GM12865 (cell line): ENCODE measurements around the gene CEPT1.

ENCODE experiments used
- DNase-seq: peaks from one replicate; pipeline ENCODE4 v3.0.0; 2010; ENCODE audit warnings: low read depth
- H3K4me3 ChIP-seq: 2 replicates; pipeline ENCODE4 v1.5.1; 2011; ENCODE audit warnings: mild to moderate bottlenecking, low read depth, low read length, control low read depth
- TF ChIP-seq, protein P1 (sequence below): IDR thresholded peaks from 2 replicates; pipeline ENCODE4 v1.5.1; 2011; ENCODE audit warnings: low read length, control low read depth, low read depth, inconsistent platforms; ENCODE audit not compliant: insufficient read depth; ENCODE audit errors: missing control alignments

Gene CEPT1

DNA sequence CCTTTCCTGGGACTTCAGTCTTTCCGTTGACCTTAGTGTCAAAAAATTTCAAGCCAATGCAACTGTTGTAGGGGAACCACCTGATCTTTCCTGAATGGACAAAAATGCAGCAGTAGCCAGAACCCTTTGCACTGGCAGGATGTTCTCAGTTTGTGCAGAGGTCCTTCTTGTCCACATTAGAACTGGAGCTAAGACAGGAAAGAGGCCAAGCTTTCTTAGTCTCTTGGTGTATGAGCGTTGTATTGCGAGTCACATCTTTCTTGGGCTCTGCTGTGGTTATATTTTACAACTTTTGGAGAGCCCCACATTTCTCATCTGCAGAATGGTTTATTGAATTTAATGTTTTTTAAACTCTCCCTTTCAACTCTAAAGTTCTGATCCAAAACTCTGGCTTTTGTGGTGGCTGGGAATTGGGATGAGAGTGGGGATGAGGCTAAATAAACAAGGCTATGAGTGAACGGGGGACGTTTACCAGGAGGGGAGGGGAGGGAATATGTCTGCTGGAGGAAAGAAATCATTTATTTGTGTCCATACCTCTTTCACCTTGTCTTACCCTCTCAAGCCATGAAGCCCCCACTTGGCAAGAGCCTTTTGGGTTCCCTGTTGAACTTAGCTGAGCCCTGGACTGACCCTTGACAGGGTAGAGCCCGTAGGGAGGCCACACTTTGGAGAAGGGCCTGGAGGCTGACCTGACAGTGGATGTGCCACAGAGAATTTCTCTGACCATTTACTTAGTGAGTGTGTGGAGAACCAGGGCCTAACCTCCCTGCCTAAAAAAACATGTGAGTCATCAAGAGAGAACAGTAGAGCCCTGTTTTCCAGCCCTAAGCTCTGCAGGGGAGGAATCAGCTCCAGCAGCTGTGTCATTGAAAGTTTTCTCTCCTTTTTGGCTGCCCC lies 88.1 kb downstream of the CEPT1 start:
- DNase-seq: peak; percentile 37
- H3K4me3 ChIP-seq: peak overlapping the region; percentile 30
- TF ChIP-seq, protein P1, sequence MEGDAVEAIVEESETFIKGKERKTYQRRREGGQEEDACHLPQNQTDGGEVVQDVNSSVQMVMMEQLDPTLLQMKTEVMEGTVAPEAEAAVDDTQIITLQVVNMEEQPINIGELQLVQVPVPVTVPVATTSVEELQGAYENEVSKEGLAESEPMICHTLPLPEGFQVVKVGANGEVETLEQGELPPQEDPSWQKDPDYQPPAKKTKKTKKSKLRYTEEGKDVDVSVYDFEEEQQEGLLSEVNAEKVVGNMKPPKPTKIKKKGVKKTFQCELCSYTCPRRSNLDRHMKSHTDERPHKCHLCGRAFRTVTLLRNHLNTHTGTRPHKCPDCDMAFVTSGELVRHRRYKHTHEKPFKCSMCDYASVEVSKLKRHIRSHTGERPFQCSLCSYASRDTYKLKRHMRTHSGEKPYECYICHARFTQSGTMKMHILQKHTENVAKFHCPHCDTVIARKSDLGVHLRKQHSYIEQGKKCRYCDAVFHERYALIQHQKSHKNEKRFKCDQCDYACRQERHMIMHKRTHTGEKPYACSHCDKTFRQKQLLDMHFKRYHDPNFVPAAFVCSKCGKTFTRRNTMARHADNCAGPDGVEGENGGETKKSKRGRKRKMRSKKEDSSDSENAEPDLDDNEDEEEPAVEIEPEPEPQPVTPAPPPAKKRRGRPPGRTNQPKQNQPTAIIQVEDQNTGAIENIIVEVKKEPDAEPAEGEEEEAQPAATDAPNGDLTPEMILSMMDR: no peak

DNA sequence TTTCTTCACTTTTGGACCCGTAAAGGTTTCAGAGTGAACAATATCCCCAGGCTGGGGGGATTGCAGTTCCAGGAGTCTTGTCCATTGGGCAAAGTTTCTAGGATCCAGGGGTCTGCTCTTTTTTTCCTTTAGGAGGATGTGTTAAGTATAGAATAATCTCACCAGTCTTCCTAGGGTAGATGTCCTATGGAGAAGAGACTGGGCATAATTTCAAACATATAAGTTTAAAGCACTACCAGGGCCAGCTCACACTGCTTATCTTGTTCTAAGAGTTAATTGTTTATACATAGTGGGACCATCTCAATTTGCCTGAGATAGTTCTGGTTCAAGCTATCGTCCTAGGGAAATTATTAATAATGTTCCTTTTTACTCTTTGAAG lies 88.7 kb downstream of the CEPT1 start:
- TF ChIP-seq, protein P1: no peak
- DNase-seq: no peak
- peak overlapping the region; percentile 36 for H3K4me3 ChIP-seq

DNA sequence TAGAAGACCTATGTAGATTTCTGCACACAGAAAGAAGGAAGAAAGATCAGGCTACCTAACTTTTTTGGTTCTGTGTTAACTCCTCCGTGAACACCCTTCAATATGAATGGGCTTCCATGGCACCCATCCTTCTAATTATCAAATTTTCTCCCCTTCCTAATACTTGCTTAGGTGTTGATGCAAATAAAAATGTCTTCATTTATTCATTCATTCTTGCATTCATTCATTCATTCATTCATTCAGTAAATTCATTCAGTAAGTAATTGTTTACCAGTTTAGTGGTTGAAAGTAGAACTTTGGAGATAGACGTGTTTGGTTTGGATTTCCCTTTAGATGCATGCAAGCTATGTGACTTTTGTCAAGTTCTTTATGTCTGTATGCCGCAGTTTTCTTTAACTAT lies 92.1 kb downstream of the CEPT1 start:
- DNase-seq: no peak
- H3K4me3 ChIP-seq: peak overlapping the region; percentile 54
- TF ChIP-seq, protein P1: no peak

DNA sequence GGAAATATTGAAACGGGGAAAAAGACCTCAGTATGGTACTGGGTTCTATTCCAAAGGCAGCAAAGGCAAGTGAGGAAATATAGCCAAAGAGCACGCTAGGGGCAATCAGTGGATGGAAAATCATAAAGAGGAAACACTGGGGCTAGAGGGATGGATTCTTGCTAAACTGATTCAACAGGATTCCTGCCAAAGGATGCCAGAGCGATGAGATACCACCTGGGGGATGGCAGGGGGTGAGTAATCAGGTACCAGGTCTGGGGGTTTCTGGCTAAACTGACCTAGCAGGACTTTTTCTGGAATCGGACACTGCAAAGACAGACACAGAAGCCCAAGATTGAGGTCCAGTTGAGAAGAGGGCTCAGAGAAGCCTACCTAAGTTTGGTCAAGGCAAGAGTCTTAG lies 94.2 kb downstream of the CEPT1 start:
- TF ChIP-seq, protein P1: no peak
- no peak overlapping the region for H3K4me3 ChIP-seq
- no peak for DNase-seq
